Karpas-422 (cell line): ENCODE data around the gene SIGLEC15. TPM values are rescaled to one million over a fixed set of nuclear protein-coding genes. Genes with fewer than 3 reads are reported as not detected.

Source experiments
- small RNA-seq: library from RNA; depleted of rRNA; stranded (forward); fragments of <200 nt; gene quantifications from one replicate; pipeline ENCODE3, GENCODE V24; 2014
- total RNA-seq: library from RNA; depleted of rRNA; stranded (reverse); fragments of >200 nt; shearing (Covaris generic); gene quantifications from 2 replicates; pipeline ENCODE4 v1.2.3, GENCODE V29; 2014; ENCODE audit warnings: low replicate concordance; rRNA removed

The SIGLEC15 gene
- total RNA-seq, 1 experiment from 2014 or later = 1.6 TPM

Small RNA genes within 50 kb of the gene (small RNA-seq; reads per million reads assigned to genes)
- not detected for gene AC087685.1

Other genes starting within 250 kb of the SIGLEC15 start
- 0.37 and 0.51 TPM in 2 replicates for gene SLC14A2, start 210.2 kb upstream of the SIGLEC15 start, total RNA-seq
- gene SLC14A1, start 101.5 kb upstream of the SIGLEC15 start, total RNA-seq = 1.1 TPM in 1 of 2 replicates, not detected in the other
- 31.6 and 33.2 TPM in 2 replicates for gene EPG5, start 141.7 kb downstream of the SIGLEC15 start, total RNA-seq
- gene PSTPIP2, start 246.6 kb downstream of the SIGLEC15 start, total RNA-seq = not detected in 2 replicates